CMK (cell line): ENCODE results near the gene MBLAC1.
"Not testable (repeated sequence)": the region's sequence is repeated elsewhere in the genome, so short reads cannot be mapped to it uniquely, and the experiment has no call there.

Experiments
- DNase-seq: peaks from one replicate; pipeline ENCODE4 v3.0.0-alpha.2; 2010; ENCODE audit warnings: low read depth

MBLAC1 gene

DNA sequence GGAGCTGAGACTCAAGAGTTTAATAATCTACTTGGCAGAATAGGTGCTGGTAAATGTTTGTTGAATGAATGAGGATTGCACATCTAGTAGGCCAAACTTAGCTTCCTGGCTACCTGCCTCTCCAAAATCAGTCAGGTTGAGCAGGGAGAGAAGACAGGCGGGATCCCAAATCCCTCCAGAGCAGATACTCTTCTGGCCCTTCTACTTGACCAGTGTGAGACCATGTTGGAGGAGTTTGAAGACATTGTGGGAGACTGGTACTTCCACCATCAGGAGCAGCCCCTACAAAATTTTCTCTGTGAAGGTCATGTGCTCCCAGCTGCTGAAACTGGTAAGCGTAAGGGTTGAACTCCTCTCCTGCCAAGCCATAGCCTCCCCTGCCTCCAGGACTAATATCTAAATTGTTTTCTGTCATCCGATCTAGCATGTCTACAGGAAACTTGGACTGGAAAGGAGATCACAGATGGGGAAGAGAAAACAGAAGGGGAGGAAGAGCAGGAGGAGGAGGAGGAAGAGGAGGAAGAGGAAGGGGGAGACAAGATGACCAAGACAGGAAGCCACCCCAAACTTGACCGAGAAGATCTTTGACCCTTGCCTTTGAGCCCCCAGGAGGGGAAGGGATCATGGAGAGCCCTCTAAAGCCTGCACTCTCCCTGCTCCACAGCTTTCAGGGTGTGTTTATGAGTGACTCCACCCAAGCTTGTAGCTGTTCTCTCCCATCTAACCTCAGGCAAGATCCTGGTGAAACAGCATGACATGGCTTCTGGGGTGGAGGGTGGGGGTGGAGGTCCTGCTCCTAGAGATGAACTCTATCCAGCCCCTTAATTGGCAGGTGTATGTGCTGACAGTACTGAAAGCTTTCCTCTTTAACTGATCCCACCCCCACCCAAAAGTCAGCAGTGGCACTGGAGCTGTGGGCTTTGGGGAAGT lies 2.2 kb upstream of the MBLAC1 start:
- DNase-seq, result no peak

DNA sequence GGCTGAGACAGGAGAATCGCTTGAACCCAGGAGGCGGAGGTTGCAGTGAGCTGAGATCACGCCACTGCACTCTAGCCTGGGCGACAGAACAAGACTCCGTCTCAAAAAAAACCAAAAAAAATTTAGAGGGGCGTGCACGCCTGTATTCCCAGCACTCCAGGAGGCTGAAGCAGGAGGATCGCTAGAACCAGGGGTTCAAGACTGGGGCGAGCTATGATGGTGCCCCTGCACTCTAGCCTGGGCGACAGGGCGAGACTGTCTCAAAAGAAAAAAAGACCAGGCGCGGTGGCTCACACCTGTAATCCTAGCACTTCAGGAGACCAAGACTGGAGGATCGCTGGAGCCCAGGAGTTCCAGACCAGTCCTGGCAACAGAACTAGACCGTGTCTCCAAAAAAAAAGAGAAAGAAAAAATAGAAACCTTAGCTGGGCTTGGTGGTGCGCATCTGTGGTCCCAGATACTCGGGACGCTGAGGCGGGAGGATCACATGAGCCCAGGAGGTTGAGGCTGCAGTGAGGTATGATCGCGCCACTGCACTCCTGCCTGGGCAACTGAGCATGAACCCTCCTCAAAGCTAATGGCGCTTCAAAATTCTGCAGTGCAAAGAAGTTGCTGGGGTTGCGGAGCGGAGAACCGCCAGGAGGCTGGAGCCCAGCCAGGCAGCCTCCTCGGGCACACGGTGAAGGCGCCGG lies 382 bp upstream of the MBLAC1 start:
- no peak for DNase-seq

GRCh38 chr7:100127866-100128636 lies 1.3 kb downstream of the MBLAC1 start:
- DNase-seq, result no peak

GRCh38 chr7:100128637-100128963 lies 1.8 kb downstream of the MBLAC1 start:
- DNase-seq, result no peak

GRCh38 chr7:100130220-100130607 lies 3.4 kb downstream of the MBLAC1 start:
- DNase-seq, result not testable (repeated sequence)

DNA sequence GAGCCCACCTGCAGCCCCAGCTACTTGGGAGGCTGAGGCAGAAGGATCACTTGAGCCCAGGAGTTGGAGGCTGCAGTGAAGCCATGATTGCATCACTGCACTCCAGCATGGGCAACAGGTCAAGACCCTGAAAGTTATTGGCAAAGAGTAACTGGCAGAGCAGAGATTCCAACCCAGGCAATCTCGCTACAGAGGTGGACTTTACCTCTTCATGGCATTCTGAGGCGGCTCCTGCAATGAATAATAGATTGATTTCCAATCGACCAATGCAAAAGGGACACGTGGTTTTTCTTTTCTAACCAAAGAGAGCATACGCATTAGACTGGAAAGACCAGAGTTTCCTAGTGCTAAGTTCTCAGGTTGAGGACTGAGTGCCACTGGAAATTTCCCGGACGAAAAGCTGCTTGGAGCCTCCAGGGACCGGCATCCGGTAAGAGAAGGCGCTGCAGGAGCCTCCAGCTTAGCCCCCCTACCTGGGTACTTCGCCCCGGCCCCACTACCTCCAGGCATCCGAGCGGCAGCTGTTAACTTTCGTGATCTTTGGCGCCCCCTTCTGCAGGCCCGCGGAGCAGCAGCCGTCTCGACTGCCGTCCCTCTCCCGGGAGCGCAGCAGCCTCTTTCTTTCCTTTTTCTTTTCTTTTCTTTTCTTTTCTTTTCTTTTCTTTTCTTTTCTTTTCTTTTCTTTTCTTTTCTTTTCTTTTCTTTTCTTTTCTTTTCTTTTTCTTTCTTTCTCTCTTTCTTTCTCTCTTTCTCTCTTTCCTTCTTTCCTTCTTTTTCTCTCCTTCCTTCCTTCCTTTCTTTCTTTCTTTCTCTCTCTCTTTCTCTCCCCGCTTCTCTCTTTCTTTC lies 4.1 kb downstream of the MBLAC1 start:
- DNase-seq, result peak; percentile 47

- no peak for DNase-seq
Measured at GRCh38 chr7:100132126-100132525, 5.4 kb downstream of the MBLAC1 start.

DNA sequence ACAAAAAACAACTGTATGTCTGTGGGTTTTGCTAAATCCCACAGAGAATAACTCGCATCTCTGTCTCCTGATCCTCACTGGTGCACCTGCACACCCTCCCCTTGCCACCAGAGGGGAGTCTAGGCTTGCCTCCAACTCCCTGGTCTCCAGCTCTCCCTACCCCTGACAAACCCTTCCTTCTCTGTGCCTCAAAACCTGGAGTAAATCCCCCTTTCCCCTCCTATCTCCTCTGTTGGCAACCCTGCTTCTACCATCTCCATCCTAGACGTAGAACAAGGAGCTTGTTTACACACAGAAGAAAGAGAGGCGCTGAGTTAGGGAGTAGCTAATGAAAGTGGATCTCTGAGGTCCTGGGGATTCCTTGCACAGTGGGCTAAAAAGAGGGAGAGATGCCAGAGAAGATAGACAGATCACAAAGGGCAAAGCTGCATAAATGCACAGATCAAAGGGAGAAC lies 6.0 kb downstream of the MBLAC1 start:
- no peak for DNase-seq

GRCh38 chr7:100137851-100138760 lies 11.3 kb downstream of the MBLAC1 start:
- no peak for DNase-seq

GRCh38 chr7:100141555-100141949 lies 14.8 kb downstream of the MBLAC1 start:
- no peak for DNase-seq

GRCh38 chr7:100142461-100142860 lies 15.7 kb downstream of the MBLAC1 start:
- no peak for DNase-seq

- DNase-seq, result not testable (repeated sequence)
Measured at GRCh38 chr7:100146350-100146749, 19.6 kb downstream of the MBLAC1 start.

DNA sequence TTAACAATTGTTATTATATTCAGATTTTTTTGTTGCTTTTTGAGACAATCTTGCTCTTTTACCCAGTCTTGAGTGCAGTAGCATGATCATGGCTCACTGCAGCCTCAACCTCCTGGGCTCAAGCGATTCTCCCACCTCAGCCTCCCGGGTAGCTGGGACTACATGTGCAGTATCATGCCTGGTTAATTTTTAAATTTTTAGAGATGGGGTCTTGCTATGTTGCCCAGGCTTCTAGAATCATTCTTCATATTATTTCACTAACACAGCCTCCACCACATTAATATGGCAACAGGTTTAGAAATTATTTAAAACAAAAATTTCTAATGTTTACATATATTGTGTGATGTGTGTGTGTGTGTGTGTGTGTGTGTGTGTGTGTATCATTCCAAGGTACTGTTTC lies 20.5 kb downstream of the MBLAC1 start:
- no peak for DNase-seq

- no peak for DNase-seq
Measured at GRCh38 chr7:100148225-100148558, 21.4 kb downstream of the MBLAC1 start.

GRCh38 chr7:100148559-100149328 lies 22.0 kb downstream of the MBLAC1 start, which contains the start of gene LAMTOR4:
Gene LAMTOR4 (plus strand): TSS chr7:100148918. CDS start chr7:100148973, 55 bp downstream.
- peak; percentile 99 for DNase-seq

GRCh38 chr7:100152404-100152803 lies 25.6 kb downstream of the MBLAC1 start:
- no peak for DNase-seq

DNA sequence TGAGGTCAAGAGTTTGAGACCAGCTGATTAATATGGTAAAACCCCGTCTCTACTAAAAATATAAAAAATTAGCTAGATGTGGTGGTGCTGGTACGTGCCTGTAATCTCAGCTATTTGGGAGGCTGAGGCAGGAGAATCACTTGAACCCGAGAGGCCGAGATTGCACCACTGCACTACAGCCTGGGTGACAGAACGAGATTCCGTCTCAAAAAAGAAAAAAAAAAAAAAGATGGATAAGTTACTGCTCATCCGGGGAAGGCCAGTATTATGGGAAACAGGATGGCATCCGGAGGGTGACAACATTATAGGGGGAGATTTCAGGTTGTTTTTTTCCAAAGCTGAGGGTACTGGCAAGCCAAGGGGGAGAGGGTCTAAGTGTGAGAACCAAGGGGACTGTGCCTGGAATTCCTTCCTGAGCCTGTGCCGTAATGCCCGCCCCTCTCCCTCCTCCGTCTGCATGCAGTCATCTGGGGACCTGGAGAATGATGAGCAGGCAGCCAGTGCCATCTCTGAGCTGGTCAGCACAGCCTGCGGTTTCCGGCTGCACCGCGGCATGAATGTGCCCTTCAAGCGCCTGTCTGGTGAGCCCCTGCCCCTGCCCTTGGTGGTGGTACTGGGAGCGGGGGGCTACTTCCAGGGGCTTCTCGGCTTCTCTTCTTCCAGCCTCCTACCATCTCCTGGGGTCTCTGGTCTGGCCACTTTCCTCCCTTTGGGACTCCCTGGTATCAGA lies 26.3 kb downstream of the MBLAC1 start:
- no peak for DNase-seq

DNA sequence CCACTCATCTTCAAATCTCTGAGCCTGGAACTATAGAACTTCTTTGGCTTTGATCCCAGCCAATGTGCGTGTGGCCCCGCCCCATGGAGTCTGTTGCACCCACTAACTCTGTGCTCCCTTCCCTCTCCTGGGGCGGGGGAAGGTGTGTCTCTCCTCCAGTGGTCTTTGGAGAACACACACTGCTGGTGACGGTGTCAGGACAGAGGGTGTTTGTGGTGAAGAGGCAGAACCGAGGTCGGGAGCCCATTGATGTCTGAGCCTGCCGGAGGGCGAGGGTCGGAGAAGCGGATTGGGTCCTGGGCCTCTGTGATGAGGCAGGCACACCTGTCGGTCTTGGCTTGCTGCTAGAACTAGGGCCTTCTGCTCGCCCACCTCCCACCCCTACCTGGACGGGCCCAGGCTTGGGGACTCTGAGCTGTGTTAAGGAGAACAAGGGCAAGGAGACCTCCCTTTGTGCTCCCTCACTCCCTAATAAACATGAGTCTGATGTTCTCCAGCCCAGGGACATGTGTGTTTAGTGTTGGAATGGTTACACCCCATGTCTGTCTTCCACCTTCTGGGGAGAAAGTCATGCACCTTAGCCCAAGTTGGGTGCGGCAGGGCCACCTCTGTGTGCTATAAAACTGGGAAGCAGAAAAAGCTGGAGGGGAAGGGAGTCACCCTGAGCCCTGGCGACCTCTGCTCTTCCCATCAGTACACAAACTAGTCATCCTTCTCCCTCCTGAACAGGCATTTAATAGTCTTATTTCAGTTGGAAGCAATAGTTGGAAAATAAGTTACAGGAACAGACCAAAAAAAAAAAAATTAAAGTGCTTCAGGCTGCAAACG lies 27.2 kb downstream of the MBLAC1 start:
- DNase-seq, result no peak
